ENCODE measurements around the gene PDGFA. TPM values are rescaled to one million over a fixed set of nuclear protein-coding genes. Genes with fewer than 3 reads are reported as not detected.

Gene PDGFA
- total and polyA plus RNA-seq, 12 donors, result 2.9 to 28.6 (median 13.6) TPM

DNA sequence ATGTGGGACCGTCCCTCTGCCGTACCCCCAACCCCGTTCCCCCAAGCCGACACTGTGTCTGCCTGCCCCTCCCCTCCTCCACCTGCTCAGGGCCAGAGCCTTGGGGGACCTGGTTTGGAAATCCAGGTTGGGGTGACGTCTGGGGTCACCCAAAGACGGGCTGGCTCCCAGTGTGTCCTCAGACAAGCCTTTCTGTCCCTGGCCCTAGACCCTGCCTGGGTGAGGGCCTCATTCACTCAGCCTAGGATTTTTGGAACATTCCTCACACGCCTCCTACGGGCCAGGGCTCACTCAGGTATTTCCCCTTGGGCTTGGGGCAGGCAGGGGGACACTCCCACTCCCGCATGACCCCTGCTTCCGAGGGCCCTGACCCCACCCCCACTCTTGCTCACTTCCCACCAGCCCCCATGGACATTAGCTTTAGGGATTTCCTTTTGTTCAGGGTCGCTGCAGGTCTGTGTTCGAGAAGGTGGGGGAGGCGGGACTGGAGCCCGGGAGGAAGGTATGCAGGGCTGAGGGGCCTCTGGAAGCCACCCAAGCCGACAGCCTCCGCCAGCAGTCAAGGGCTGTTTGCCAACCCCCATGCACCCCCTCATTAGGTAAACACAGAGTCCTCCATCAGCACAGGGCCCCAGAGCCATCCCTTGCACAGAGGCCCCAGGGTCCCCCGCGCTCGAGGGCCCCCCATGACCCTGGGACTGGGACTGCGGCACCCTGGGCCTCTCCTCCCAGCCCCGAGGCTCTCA is 35.1 kb downstream of the PDGFA start:
- peaks cover 8% of the 10 kb centered on the region for H3K27me3 ChIP-seq
- no peak for TF ChIP-seq POLR2A (IDR thresholded peaks at IDR 0.05)
- TF ChIP-seq, protein P1, sequence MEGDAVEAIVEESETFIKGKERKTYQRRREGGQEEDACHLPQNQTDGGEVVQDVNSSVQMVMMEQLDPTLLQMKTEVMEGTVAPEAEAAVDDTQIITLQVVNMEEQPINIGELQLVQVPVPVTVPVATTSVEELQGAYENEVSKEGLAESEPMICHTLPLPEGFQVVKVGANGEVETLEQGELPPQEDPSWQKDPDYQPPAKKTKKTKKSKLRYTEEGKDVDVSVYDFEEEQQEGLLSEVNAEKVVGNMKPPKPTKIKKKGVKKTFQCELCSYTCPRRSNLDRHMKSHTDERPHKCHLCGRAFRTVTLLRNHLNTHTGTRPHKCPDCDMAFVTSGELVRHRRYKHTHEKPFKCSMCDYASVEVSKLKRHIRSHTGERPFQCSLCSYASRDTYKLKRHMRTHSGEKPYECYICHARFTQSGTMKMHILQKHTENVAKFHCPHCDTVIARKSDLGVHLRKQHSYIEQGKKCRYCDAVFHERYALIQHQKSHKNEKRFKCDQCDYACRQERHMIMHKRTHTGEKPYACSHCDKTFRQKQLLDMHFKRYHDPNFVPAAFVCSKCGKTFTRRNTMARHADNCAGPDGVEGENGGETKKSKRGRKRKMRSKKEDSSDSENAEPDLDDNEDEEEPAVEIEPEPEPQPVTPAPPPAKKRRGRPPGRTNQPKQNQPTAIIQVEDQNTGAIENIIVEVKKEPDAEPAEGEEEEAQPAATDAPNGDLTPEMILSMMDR (IDR thresholded peaks at IDR 0.05), result no peak
- no peaks in the 10 kb centered on the region for H3K4me1 ChIP-seq (replicated peaks in 1 of 2)
- H3K27ac ChIP-seq, result no peak overlapping the region
- intact Hi-C loops (cut with DNase I), result no loop called here
- no peaks in the 10 kb centered on the region for H3K36me3 ChIP-seq (replicated peaks in 1 of 2)
- H3K9me3 ChIP-seq (replicated peaks in 1 of 3), result no peaks in the 10 kb centered on the region
- 48 to 54% (median 51%) methylated on average over 11 to 21 of the region's 21 CpGs for WGBS, 4 donors
- no peak for DNase-seq
- H3K4me3 ChIP-seq, result no peak overlapping the region

DNA sequence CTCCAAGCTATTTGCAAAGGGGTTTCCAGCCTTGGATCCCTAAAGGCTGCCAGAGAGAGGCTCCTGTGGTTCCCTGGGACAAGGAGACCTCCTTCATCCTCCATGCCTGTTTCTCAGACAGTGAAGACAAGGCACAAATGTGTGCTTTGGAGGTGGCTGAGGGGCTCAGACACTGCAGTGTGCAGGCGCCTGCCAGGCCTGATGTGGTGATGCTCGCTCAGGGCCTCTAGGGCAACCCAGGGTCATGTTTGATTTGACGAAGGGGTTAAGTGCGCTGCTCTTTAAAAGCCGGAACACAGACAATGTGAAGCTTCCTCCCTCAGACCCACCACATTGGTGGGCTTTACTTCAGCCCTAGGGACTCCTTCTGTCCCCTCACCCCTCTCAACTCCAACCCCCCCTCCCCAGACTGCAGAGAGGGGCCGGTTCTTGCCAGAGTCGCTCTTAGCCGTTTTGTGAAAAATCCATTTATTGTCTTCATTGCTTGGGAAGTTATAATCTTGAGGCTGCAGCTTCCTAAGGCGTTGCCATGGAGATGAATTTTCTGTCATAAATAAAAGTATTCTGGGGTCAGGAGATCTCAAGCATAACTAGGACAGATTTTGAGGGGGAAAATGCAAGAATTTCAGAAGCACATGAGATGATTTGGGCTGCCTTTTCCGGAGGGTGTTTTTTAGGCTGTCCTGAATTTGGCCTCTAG is 35.8 kb downstream of the PDGFA start:
- Histone ChIP-seq H3K4me1 (replicated peaks in 1 of 2) (no peaks in the 10 kb centered on the region), H3K27me3 (peaks cover 8% of the 10 kb centered on the region), H3K27ac (no peak overlapping the region), H3K4me3 (no peak overlapping the region), H3K9me3 (replicated peaks in 1 of 3) (no peaks in the 10 kb centered on the region), H3K36me3 (replicated peaks in 1 of 2) (no peaks in the 10 kb centered on the region)
- WGBS, 4 donors, result 41 to 63% (median 59%) methylated on average over 7 to 10 of the region's 10 CpGs
- intact Hi-C loops (cut with DNase I), result no loop called here
- TF ChIP-seq POLR2A (IDR thresholded peaks at IDR 0.05), result no peak
- TF ChIP-seq, protein P1 (IDR thresholded peaks at IDR 0.05), result no peak
- no peak for DNase-seq

DNA sequence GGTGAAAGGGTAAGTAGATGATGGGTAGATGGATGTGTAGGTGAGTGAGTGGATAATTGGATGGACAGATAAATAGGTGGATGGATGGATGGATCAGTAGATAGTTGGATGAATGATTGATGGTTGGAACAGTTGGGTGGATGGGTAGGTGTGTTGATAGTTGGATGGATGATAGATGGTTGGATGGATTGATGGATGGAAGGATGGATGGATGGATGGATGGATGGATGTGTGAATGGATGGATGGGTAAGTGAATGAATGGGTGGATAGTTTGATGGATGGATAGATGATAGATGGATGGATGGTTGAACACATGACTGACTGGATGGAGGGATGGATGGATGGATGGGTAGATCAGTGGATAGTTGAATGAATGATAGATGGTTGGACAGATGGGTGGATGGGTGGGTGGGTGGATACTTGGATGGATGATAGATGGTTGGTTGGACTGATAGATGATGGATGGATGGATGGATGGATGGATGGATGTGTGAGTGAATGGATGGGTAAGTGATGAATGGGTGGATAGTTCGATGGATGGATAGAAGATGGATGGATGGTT is 37.0 kb downstream of the PDGFA start:
- TF ChIP-seq, protein P1 (IDR thresholded peaks at IDR 0.05), result no peak
- TF ChIP-seq POLR2A (IDR thresholded peaks at IDR 0.05), result no peak
- H3K36me3 ChIP-seq (replicated peaks in 1 of 2), result no peaks in the 10 kb centered on the region
- peaks cover 8% of the 10 kb centered on the region for H3K27me3 ChIP-seq
- no peak for DNase-seq
- H3K27ac ChIP-seq, result no peak overlapping the region
- 88 to 100% (median 94%) methylated on average over 1 of the region's 1 CpG for WGBS, 4 donors
- no peaks in the 10 kb centered on the region for H3K9me3 ChIP-seq (replicated peaks in 1 of 3)
- intact Hi-C loops (cut with DNase I), result no loop called here
- H3K4me3 ChIP-seq, result no peak overlapping the region
- no peaks in the 10 kb centered on the region for H3K4me1 ChIP-seq (replicated peaks in 1 of 2)

DNA sequence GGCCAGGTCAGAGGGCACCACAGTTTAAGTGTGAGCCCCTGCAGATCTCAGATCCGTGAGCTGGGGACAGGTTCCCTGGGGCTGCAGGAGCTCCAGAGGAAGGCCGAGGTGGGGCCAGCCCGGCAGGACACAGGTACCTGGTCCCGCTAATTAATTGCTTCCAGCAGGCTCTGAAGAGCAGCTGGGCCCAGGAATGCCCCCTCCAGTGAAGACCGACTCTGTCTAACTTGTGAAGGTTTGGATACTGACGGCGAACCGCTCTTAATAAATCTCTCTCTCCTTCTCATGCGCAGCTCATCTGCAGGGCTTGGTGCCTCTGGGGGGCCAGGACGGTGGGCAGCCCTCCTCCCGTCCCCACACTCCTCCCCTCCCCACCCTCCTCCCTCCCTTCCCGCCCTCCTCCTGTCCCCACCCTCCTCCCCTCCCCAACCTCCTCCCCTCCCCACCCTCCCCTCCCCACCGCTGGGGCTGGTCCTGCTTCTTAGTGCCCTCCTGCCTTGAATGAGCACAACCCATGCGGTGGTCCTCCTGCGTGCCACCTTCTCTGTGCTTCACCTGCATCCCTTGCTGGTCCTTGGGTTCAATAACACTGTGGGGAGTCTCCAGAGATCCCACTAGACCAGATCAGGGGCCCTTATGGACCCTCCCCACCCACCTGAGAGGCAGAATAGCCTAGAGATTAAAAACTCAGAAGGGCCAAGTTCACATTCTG is 38.3 kb downstream of the PDGFA start:
- intact Hi-C loops (cut with DNase I), result no loop called here
- Histone ChIP-seq H3K27ac (no peak overlapping the region), H3K4me1 (replicated peaks in 1 of 2) (no peaks in the 10 kb centered on the region), H3K36me3 (replicated peaks in 1 of 2) (no peaks in the 10 kb centered on the region), H3K27me3 (peaks cover 8% of the 10 kb centered on the region), H3K4me3 (no peak overlapping the region), H3K9me3 (replicated peaks in 1 of 3) (no peaks in the 10 kb centered on the region)
- TF ChIP-seq, protein P1 (IDR thresholded peaks at IDR 0.05), result no peak
- TF ChIP-seq POLR2A (IDR thresholded peaks at IDR 0.05), result no peak
- WGBS, 4 donors, result 70 to 82% (median 82%) methylated on average over 10 to 15 of the region's 15 CpGs
- DNase-seq, result no peak
